HG02884 (cell line): ENCODE data around the gene SBK1.

ENCODE experiments used
- ATAC-seq: cut with Tn5 transposase; IDR thresholded peaks from one replicate; pipeline ENCODE4 v1.9.1; 2021; ENCODE audit warnings: mild to moderate bottlenecking, moderate library complexity; ENCODE audit not compliant: unreplicated experiment

The SBK1 gene

DNA sequence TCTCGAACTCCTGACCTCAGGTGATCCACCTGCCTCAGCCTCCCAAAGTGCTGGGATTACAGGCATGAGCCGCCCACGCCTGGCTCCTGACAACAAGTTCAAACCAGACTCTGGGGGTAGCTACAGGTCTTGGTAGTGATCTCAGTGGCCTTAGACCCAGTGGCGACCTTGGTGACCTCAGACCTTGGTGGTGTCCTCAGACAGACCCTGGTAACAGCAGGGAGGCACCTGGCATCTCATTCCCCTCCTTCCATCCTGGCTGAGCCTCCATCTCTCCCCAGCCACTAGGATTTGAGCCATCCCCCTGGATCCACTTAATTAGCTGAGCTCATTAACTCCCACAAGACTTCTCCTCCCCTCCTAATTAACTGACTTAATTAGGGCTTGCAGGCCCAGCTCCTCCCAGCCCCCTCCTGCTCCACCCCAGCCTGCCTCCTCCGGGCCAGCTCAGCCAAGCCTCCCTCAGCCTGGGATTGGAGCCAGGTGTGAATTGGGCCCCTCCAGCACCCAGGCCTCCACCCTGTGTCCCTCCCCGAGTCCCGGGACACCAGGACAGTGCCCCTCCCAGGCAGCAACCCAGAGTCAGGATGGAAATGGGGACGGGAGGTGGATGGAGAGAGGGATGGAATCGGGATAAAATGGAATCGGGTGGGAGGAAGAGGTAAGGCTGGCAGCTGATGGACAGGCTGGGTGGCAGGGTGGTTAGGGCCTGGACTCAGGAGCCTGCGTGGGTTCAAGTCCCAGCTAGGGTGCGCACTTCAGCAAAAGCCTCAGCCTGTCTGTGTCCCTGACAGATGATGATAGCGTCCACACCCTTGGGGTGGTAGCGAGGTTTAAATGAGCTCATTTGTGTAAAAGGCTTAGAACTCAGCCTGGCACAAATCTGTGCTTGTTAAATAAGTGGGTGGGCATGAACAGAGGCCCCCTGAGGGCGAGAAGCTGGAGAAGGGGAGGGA lies 11.2 kb upstream of the SBK1 start:
- ATAC-seq: no peak

DNA sequence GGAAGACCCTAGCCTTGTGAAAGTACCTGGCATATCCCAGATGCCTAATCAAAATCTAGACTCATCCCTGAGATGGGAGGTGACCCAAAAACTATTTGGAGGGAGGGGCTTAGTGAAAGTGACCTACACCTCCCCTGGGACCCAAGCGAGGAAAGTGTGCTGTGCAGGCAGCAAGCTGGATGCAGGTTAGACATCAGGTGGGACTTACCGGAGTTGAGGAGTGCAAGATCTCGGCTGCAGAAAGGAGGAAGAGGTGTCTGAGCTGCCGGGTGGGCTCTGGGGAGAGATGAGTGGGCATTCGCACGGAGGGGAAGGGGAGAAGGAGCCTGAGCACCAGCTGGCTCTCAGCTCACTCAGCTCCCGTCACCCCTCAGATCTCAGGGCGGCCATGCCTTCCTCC lies 10.3 kb upstream of the SBK1 start:
- ATAC-seq: no peak

DNA sequence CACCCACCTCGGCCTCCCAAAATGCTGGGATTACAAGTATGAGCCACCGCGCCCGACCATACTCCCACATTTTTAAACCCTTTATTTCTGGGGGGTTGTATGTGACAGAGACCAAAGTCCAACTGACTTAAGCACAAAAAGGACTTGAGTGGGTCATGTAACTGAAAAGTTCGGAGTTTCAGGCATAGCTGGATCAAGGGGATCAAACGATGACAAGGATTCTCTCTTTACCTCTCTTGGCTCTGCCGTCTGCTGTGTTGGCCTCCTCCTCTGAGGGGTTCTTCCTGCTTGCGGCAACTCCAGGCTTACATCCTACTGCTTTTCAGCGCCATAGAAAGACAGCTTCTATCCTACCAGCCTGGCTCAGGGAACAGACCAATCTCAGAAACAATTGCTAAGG lies 9.2 kb upstream of the SBK1 start:
- no peak for ATAC-seq

DNA sequence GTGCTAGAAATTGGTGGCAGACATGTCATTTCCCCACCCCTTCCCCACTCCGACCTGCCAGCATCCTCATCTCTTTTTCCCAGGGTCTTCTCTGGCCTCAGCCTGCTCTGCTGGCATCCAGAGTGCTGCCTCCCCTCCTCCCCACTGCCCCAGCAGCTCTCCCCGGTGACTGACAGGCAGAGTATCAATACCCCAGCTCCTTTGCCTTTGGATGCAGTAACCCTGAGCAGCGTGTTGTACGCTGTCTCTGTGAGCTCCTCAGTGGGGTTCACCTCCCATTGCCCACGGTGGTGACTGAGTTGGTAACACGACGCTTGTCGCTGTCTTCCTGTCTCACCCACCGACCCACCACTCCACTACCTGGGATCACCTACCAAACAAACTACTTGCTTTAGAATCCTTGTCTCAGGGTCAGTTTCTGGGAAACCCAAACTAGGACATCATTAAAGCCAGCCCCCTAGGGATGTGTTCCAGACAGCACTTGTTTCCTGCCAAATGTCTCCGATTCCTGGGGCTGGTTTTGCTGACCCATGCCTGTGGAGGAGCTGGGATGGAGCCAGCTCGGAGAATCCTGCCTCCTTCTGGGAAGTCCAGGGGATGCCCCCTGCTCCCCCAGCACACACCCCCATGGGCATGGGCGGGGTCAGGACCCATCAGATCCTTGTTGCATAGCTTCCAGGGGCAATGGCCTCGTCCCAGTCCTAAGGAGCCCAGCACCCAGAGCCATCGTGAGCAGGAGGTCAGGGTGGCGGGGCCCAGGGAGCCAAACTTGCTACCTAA lies 8.3 kb upstream of the SBK1 start:
- ATAC-seq: no peak

DNA sequence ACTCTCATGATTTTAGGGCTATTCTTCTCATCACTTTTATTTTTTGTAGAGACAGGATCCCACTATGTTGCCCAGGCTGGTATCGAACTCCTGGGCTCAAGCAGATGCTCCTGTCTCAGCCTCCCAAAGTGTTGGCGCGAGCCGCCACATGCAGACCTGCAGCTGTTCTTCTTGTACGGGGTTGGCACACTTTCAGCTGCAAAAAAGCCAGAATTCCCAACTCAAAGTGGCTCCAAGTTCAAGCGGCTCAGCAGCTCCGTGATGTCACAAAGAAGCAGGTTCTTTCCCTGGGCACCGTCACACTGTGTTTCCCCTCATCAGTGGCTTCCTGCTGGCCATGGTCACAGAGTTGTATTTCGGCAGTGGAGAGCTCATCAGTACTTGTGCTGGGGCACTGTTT lies 6.7 kb upstream of the SBK1 start:
- no peak for ATAC-seq

DNA sequence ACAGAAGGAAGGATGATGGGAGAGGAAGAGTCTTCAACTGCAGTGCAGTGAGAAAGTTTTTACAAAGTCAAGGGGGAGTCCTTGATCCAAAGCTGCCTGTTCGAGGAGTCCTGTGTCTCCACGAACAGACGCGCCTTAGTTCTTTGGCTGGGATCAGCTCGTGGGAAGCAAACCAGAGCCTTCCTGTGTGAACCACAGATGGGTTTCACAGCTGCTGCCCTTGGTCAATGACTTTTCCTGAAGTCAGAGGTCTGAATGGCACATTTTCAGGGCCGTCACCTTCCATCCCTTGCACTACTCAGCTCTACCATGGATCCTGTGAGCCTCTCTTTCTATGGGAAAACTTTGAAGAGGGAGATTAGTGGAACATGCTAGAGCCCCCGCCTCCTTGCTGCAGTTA lies 4.2 kb upstream of the SBK1 start:
- no peak for ATAC-seq

DNA sequence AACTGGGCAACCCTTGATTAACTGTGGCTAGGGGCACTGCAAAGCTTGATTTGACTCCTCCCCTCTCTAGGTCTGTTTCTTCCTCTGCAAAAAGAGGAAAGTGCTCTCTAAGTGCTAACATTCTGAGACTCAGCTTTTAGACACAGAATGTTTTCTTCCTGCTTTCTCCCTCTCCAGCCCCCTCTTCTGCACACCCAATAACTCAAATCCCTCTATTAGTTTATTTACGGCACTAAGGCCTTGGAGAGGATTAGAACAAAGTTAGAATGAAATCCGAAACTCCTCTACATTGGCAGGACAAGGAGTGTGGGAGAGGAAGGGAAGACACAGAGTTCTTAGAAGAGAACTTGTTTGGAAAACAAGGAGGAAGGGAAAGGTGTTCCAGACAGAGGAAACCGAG lies 3.3 kb upstream of the SBK1 start:
- ATAC-seq: no peak

DNA sequence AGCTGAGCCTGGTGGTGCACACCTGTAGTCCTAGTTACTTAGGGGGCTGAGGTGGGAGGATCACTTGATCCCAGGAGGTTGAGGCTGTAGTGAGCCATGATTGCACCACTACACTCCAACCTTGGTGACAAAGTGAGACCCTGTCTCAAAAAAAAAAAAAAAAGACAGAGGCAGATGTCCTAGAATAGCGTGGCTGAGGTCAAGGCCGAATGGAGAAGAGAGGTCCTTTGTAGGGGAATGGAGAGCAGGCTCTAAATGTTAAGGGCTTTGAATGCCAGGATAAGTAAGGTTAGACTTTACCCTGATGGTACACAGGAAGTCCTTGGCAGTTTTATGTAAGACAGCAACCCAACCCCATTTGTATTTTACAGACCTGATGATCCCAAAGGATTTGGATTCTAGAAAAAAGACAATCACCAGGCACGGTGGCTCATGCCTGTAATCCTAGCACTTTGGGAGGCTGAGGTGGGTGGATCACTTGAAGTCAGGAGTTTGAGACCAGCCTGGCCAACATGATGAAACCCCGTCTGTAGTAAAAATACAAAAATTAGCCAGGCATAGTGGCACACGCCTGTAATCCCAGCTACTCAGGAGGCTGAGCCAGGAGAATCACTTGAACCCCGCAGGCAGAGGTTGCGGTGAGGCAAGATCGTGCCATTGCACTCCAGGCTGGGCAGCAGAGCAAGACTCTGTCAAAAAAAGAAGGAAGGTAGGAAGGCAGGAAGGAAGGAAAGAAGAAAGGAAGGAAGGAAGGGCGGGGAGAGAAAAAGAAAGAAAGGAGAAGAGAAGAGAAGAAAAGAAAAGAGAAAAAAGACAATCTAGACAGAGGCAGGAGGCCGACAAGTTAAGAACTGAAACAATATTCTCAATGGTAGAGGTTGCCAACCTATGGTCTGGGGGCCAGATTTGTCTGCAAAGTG lies 2.1 kb upstream of the SBK1 start:
- no peak for ATAC-seq

DNA sequence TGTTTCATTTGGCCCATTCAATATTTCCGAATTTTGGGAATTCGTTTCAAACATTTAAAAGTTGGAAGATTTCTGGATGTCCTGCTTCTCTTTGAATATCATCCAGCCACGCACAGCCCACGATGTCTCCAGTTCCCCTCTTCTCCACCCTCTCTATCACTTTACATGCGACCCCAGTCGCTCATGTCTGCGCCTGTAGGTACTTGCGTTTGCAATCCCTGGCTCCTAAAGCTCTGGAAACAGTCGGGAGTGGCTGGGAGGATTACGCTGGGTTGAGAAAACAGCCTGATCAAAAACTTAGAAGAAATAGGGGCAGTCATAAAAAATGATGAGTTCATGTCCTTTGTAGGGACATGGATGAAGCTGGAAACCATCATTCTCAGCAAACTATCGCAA lies 1.5 kb upstream of the SBK1 start:
- no peak for ATAC-seq

DNA sequence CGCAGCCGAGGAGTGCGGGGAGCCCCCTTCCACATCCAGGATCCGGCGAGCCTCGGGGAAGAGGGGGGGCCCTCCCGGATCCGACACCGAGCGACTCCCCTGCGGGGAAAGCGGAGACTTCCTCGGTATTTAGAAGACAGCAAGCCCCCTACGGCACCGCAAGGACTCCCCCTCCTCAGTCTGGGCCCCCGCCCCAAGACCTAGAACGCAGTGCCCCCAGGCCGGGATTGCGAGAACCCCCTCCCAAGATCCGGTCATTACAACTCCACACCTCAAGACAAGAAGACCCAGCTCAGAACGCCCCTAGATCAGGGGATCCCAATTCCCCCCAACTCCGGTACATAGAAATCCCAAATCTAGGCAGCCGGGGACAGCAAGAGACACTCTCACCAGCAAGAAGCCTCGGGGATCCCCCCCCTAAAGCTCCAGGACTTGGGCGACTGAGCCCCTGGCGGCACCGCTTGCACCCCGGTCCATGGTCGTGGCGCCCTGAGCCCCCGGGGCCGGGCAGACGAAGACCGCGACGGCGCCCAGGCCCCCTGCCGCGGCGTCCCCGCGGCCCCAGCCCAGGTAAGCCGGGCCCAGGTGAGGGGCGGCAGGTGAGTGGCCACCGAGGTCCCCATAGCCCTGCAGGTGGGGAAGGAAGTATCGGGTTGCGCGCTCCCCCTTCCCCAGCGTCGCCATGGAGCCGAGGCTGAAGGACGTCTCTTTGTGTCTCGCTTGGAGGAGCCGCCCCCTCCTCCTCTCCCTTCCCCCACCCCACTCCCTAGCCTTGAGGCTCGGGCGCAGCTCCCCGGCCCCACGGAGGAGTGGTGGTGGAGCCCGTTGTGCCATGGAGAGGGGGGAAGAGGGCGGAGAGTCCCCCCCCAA lies 641 bp downstream of the SBK1 start:
- no peak for ATAC-seq

DNA sequence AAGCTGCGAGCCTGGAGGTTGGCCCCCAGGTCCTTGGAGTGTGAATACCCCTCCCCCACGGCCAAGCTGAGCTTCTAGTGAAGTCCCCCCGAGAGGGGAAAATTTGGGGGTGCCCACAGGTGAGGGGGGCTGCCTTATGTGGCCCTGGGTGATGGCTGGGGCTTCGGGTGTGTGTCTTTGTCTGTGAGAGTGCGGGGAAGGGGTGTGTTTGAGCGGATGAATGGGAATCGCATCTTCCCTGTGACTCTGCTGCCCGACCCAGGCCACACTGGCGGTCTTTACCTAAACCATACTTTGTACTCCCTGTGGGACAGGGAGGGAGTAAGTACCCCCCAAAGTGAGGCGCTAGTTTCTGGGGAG lies 1.3 kb downstream of the SBK1 start:
- ATAC-seq: no peak

DNA sequence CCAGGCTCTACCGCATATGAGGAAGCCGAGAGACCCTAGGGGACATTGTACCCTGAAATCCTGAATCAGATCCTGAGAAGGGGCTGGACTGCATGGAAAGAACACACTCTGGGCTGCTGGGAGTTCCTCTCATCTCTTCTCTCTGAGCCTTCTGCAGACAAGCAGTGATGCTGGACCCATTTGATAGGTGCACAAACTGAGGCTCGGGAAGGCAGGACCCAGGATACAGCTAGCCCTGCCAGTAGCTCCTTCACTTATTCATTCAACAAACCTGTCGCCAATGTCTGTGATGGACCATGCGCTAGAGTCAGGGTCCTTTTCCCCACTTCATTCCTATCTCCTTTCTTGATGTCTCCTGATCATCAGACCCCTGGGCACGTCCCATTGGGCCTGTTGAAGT lies 1.9 kb downstream of the SBK1 start:
- ATAC-seq: no peak

DNA sequence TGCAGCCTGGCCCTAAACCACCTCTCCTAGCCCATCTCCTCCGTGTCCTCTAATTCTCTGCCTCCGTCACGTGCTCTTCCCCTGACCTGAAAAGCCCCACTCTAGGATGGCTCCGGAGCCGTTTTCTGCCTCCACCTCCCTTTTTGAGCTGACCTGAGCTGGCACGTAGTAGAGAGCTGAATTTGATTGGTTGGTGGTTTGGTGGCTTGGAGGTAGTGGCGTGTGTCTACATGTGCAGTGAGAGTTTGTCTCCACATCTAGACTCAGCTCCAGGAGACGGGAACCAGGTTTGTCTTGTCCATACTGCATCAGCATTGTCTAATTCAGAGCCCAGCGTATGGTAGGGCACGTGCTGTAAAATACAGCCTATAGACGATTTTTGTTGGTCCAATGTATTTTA lies 3.0 kb downstream of the SBK1 start:
- ATAC-seq: no peak

DNA sequence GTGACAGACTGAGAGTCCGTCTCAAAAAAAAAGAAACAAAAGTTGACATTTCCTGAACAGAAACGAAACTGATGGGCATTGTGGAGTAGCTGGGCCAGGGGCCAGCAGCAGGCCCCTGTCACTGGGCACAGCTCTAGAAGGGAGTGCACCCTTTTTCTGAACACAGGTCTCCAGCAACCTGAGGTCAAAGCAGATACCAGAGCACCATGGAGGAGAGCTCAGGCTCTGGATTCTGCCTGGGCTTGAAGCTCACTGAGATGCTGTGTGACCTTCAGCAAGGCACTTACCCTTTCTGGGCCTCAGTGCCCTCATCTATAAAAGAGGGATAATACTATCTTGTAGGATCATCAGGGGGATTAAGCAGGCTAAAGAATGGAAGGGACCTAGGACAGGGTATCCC lies 5.0 kb downstream of the SBK1 start:
- ATAC-seq: no peak

DNA sequence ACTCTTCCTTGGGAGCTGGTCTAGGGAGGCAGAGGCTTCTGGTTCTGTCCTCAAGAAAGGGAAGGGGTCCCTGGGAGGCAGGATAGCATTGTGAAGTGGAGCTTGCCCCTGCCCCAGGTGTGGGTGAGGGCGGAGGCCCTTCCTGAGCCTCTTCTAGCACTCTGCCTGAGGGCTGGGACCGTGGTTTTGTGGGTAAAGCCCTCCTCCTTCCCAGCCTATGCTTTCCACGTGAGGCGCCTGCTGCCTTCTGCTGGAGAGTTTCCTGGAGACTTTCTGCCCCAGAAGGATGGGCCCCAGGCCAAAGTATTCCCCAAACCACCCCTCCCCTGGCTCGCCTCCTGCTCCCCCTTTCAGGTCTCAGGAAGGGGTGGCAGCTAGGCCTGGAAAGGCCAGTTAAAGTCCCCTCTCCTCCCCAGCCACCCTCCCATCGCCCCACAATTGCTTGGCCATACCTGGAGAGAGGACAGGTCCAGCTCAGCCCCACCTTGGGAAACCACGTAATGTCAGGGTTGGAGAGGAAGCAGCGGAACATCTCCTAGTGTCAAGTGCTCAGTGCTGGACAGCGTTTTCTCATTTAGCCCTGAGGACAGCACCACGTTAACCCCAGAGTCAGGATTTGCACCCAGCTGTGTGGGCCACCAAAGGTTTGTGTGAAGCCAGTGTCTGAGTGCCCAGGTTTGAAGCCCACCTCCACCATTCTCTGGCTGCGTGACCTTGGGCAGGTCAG lies 5.6 kb downstream of the SBK1 start:
- no peak for ATAC-seq

DNA sequence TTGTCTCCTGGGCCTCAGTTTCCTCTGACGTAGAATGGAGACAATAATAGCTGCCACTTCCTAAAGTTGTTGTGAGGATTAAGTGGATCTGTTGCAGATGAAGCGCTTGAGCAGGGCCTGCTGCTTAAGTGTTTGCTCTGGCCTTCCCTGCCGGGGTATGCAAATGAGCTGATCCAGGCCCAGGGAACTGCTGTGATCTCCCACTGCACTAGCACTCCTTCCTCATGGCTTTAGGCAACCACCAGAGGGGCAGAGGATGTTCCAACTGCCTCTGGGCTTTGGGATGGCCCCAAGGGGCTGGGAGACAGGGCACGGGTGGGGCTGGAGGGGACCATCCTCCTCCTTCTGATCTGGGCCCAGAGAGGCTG lies 6.2 kb downstream of the SBK1 start:
- no peak for ATAC-seq

DNA sequence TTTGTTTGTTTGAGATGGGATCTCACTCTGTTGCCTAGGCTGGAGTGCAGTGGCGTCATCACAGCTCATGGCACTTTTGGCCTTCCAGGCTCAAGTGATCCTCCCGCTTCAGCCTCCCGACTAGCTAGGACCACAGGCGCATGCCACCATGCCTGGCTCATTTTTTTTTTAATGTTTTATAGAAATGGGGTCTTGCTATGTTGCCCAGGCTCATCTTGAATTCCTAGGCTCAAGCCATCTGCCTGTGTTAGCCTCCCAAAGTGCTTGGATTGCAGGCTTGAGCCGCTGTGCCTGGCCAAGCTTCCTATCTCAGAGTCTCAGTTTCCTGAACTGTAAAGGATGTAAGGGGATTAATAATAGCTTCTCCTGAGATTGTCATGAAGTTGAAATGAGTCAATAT lies 8.0 kb downstream of the SBK1 start:
- no peak for ATAC-seq

DNA sequence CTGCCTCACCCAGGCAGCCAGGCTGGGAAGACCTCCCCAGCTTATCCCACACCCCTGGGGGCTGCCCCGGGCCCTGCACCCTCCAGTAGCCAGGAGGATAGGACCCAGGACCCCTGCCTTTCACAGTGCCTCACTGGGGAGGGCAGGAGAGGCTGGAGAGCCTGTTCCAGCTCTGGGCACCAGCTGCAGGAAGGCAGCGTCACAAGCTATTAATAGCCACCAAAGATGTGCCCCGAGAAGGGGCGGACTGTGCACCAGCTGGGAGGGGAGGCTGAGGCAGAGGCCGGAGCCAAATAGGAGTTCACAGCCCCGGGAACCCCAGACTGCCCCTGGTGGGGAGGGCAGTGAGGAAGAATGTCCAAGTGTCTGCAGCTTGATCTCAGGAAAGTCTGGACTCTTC lies 8.8 kb downstream of the SBK1 start:
- no peak for ATAC-seq

DNA sequence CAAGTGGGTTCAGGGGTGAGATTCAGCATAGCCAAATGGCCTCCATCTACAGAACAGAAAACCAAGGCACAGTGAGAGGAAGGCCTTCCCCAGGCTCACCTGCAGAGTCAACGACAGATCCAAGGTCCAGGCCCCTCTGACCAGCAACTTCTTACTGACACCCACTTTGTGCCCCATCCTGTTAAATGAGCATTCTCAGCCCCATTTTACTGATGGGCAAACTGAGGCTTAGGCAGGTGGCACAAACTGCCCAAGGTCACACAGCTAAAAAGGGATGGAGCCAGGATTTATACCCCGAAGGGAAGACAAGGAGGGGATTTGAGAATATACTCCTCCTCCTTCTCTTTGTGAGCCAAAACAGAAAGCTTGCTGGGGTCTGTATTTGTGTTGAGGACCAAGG lies 9.3 kb downstream of the SBK1 start:
- ATAC-seq: no peak

DNA sequence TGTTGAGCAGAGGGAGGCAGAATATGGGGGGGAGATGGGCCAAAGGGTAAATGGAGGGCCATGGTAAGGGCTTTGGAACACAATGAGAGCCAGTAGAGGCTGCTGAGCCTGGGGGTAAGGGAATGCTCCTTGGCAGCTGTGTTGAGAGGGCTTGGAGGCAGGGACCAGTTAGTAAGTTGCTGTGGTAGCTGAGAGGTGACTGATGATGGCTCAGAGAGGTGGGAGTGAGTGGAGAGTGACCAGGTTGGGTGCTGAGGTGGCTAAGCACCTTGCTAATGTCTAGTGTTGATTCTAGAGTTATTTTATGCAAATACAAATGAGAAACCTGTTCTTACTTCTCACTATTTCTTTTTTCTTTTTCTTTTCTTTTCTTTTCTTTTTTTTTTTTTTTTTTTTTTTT lies 10.8 kb downstream of the SBK1 start:
- no peak for ATAC-seq
